Stimulated activated naive B cell treated with anti-CD40 and anti-IgM and Interleukin-4, amounts not matched to agents 10 μg/mL and 1 μg/mL and 100 μg/mL, for 72 hours (primary cell): ENCODE measurements around the gene MAD2L2.

Experiments
- ATAC-seq, 2 donors: fragments of 150-1000 bp; cut with Tn5 transposase; replicated peaks; 2 replicates each; pipeline ENCODE4 v1.10.0; 2021; ENCODE audit warnings: moderate library complexity in 1 of 2
- DNase-seq: peaks from one replicate; pipeline ENCODE4 v3.0.0; 2021
- H3K27ac Mint-ChIP-seq: one replicate; pipeline ENCODE4 v1.8.0; 2022; ENCODE audit warnings: mild to moderate bottlenecking, mixed read lengths
- H3K27me3 Mint-ChIP-seq, 2 donors: one replicate each; pipeline ENCODE4 v1.8.0; 2022; ENCODE audit warnings: mixed read lengths in 2 of 2
- H3K36me3 Mint-ChIP-seq, 2 donors: one replicate each; pipeline ENCODE4 v1.8.0; 2022; ENCODE audit warnings: mixed read lengths in 2 of 2, mild to moderate bottlenecking in 1 of 2
- H3K4me1 Mint-ChIP-seq, 2 donors: one replicate each; pipeline ENCODE4 v1.8.0; 2022; ENCODE audit warnings: mixed read lengths in 2 of 2, mild to moderate bottlenecking in 1 of 2
- H3K4me3 Mint-ChIP-seq, 2 donors: one replicate each; pipeline ENCODE4 v1.8.0; 2022; ENCODE audit warnings: mild to moderate bottlenecking in 2 of 2, mixed read lengths in 2 of 2, moderate library complexity in 1 of 2
- H3K9me3 Mint-ChIP-seq, 2 donors: one replicate each; pipeline ENCODE4 v1.8.0; 2022; ENCODE audit warnings: mixed read lengths in 2 of 2, mild to moderate bottlenecking in 1 of 2

Gene MAD2L2

GRCh38 chr1:11713095-11713494, 32.1 kb upstream of the MAD2L2 start:
- Mint-ChIP-seq H3K36me3 (no peaks in the 10 kb centered on the region), H3K4me1 (peaks cover 0 to 9% of the 10 kb centered on the region in 2 donors), H3K27ac (no peak overlapping the region), H3K27me3 (no peaks in the 10 kb centered on the region), H3K4me3 (no peak overlapping the region), H3K9me3 (no peaks in the 10 kb centered on the region)
- DNase-seq (no peak), ATAC-seq (no peak)

GRCh38 chr1:11712285-11712684, 31.3 kb upstream of the MAD2L2 start:
- no peak overlapping the region for H3K4me3 Mint-ChIP-seq
- DNase-seq: no peak
- no peaks in the 10 kb centered on the region for H3K36me3 Mint-ChIP-seq
- H3K4me1 Mint-ChIP-seq: peaks cover 2 to 16% of the 10 kb centered on the region in 2 donors
- no peaks in the 10 kb centered on the region for H3K27me3 Mint-ChIP-seq
- no peaks in the 10 kb centered on the region for H3K9me3 Mint-ChIP-seq
- H3K27ac Mint-ChIP-seq: no peak overlapping the region
- no peak for ATAC-seq

- Mint-ChIP-seq H3K9me3 (no peaks in the 10 kb centered on the region), H3K36me3 (no peaks in the 10 kb centered on the region), H3K4me1 (peaks cover 2 to 16% of the 10 kb centered on the region in 2 donors), H3K4me3 (no peak overlapping the region), H3K27me3 (no peaks in the 10 kb centered on the region), H3K27ac (no peak overlapping the region)
- ATAC-seq: no peak
- no peak for DNase-seq
Measured at GRCh38 chr1:11711490-11711889, 30.5 kb upstream of the MAD2L2 start.

GRCh38 chr1:11708554-11709350, 27.8 kb upstream of the MAD2L2 start:
- Mint-ChIP-seq H3K27me3 (peaks cover 4 to 8% of the 10 kb centered on the region in 2 donors), H3K4me1 (peaks cover 4 to 23% of the 10 kb centered on the region in 2 donors), H3K36me3 (no peaks in the 10 kb centered on the region), H3K27ac (no peak overlapping the region), H3K4me3 (no peak overlapping the region), H3K9me3 (no peaks in the 10 kb centered on the region)
- peak; percentile 41 to 53 for ATAC-seq
- DNase-seq: no peak

GRCh38 chr1:11707621-11708276, 26.8 kb upstream of the MAD2L2 start:
- no peaks in the 10 kb centered on the region for H3K36me3 Mint-ChIP-seq
- peak; percentile 33 to 58 for ATAC-seq
- H3K27me3 Mint-ChIP-seq: peaks cover 12 to 17% of the 10 kb centered on the region in 2 donors
- H3K27ac Mint-ChIP-seq: peak overlapping the region; percentile 31
- H3K9me3 Mint-ChIP-seq: no peaks in the 10 kb centered on the region
- H3K4me1 Mint-ChIP-seq: peaks cover 7 to 31% of the 10 kb centered on the region in 2 donors
- H3K4me3 Mint-ChIP-seq: no peak overlapping the region
- no peak for DNase-seq

- Mint-ChIP-seq H3K4me1 (peaks cover 7 to 31% of the 10 kb centered on the region in 2 donors), H3K27ac (no peak overlapping the region), H3K4me3 (no peak overlapping the region), H3K36me3 (no peaks in the 10 kb centered on the region), H3K27me3 (peaks cover 12 to 17% of the 10 kb centered on the region in 2 donors), H3K9me3 (no peaks in the 10 kb centered on the region)
- ATAC-seq (no peak), DNase-seq (no peak)
Measured at GRCh38 chr1:11706292-11706691, 25.3 kb upstream of the MAD2L2 start.

- peaks cover 7 to 31% of the 10 kb centered on the region in 2 donors for H3K4me1 Mint-ChIP-seq
- no peak overlapping the region for H3K27ac Mint-ChIP-seq
- no peaks in the 10 kb centered on the region for H3K36me3 Mint-ChIP-seq
- no peak overlapping the region for H3K4me3 Mint-ChIP-seq
- no peak for DNase-seq
- no peaks in the 10 kb centered on the region for H3K9me3 Mint-ChIP-seq
- peaks cover 12 to 17% of the 10 kb centered on the region in 2 donors for H3K27me3 Mint-ChIP-seq
- ATAC-seq: no peak
Measured at GRCh38 chr1:11705596-11705995, 24.6 kb upstream of the MAD2L2 start.

GRCh38 chr1:11704691-11705475, 23.9 kb upstream of the MAD2L2 start:
- Mint-ChIP-seq H3K27me3 (peaks cover 12 to 17% of the 10 kb centered on the region in 2 donors), H3K36me3 (no peaks in the 10 kb centered on the region), H3K4me3 (no peak overlapping the region), H3K4me1 (peaks cover 7 to 31% of the 10 kb centered on the region in 2 donors), H3K9me3 (no peaks in the 10 kb centered on the region), H3K27ac (no peak overlapping the region)
- ATAC-seq: no peak
- DNase-seq: no peak

- DNase-seq: no peak
Measured at GRCh38 chr1:11704194-11704529, 23.2 kb upstream of the MAD2L2 start.

GRCh38 chr1:11703357-11704193, 22.6 kb upstream of the MAD2L2 start:
- ATAC-seq (peak; percentile 61 to 72), DNase-seq (no peak)
- Mint-ChIP-seq H3K4me3 (no peak overlapping the region), H3K27me3 (peaks cover 12 to 17% of the 10 kb centered on the region in 2 donors), H3K4me1 (peaks cover 7 to 27% of the 10 kb centered on the region in 2 donors), H3K9me3 (no peaks in the 10 kb centered on the region), H3K27ac (no peak overlapping the region), H3K36me3 (no peaks in the 10 kb centered on the region)

More at GRCh38 chr1:11704194-11704529, 23.2 kb upstream of the MAD2L2 start:
- Mint-ChIP-seq H3K27me3 (peaks cover 12 to 17% of the 10 kb centered on the region in 2 donors), H3K9me3 (no peaks in the 10 kb centered on the region), H3K4me3 (no peak overlapping the region), H3K27ac (no peak overlapping the region), H3K4me1 (peaks cover 7 to 31% of the 10 kb centered on the region in 2 donors), H3K36me3 (no peaks in the 10 kb centered on the region)
- no peak for ATAC-seq

GRCh38 chr1:11701981-11702803, 21.2 kb upstream of the MAD2L2 start:
- ATAC-seq (no peak), DNase-seq (no peak)
- H3K4me1 Mint-ChIP-seq: peaks cover 5 to 15% of the 10 kb centered on the region in 2 donors
- no peaks in the 10 kb centered on the region for H3K36me3 Mint-ChIP-seq
- H3K27me3 Mint-ChIP-seq: peaks cover 12 to 17% of the 10 kb centered on the region in 2 donors
- H3K9me3 Mint-ChIP-seq: no peaks in the 10 kb centered on the region
- H3K27ac Mint-ChIP-seq: no peak overlapping the region
- H3K4me3 Mint-ChIP-seq: no peak overlapping the region

GRCh38 chr1:11701551-11701961, 20.6 kb upstream of the MAD2L2 start:
- no peaks in the 10 kb centered on the region for H3K36me3 Mint-ChIP-seq
- no peak overlapping the region for H3K4me3 Mint-ChIP-seq
- H3K9me3 Mint-ChIP-seq: no peaks in the 10 kb centered on the region
- H3K4me1 Mint-ChIP-seq: peaks cover 5 to 15% of the 10 kb centered on the region in 2 donors
- ATAC-seq (no peak), DNase-seq (no peak)
- H3K27me3 Mint-ChIP-seq: peaks cover 12 to 17% of the 10 kb centered on the region in 2 donors
- no peak overlapping the region for H3K27ac Mint-ChIP-seq
